GM18868 (cell line): ENCODE measurements around the gene VASH1.

Source experiments
- ATAC-seq: cut with Tn5 transposase; IDR thresholded peaks from one replicate; pipeline ENCODE4 v1.9.1; 2021; ENCODE audit warnings: mild to moderate bottlenecking, moderate library complexity; ENCODE audit not compliant: unreplicated experiment

VASH1 gene

GRCh38 chr14:76827696-76828296, 66.5 kb downstream of the VASH1 start:
- no peak for ATAC-seq

GRCh38 chr14:76828339-76829012, 67.2 kb downstream of the VASH1 start:
- no peak for ATAC-seq

GRCh38 chr14:76829013-76829365, 67.7 kb downstream of the VASH1 start:
- ATAC-seq: no peak

DNA sequence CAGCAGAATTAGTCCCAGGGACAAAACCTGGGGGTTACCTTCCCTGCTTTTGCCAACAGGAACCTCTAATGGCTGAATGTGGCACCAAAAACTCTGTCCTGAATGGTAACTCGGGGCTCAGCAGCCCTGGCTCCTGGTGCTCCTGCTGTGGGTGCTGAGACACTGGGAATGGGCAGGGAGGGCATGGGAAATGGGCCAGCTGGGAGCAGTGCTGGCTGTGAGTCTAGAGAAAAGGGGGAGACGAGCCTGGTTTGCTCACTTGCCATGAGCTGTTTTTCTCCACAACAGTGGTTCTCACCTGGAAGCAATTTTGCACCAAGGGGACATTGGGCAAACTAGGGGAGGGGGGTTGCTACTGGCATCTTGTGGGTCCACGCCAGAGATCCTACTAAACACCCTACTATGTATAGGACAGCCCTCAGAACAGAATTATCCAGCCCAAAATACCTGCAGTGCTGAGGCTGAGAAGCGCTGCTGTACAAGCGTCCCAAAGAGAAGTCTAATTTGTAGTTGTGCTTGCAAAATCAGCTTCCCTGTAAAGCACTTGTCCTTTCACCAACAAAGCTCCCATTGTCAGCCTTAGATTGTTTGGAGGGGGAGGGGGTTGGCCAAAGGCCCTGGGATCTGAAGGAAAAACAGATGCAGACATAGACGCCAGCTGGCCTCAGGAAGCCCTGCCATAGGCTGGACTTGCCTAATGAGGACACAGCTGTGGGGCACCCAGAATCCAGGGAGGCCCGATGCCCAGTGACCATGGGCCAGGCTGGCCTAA, 68.6 kb downstream of the VASH1 start:
- ATAC-seq: no peak

- no peak for ATAC-seq
These were observed 69.3 kb downstream of the VASH1 start for GRCh38 chr14:76830556-76830955.

DNA sequence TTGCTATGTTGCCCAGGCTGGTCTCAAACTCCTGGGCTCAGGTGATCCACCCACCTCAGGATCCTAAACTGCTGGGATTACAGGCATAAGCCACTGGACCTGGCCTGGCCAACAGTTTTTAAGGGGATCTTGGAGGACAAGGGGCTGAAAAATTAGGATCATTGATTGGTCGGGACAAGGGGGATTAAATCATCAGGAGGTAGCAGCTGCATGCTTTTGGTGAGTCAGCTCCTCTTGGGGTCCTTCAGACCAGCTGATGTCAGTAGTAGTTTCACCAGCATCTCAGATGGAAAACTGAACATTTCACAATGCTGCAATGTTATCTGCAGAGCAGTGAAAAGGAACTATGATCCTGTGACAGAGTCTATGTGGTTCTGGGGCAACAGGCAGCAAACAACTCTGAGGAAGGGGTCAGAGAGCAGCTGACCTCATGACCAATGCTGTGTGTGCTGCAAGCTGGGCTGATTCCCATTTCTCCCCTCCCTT, 71.3 kb downstream of the VASH1 start:
- ATAC-seq: no peak
